ENCODE measurements around the gene ZBTB43. TPM values are rescaled to one million over a fixed set of nuclear protein-coding genes. Genes with fewer than 3 reads are reported as not detected.
"Not testable (repeated sequence)": the region's sequence is repeated elsewhere in the genome, so short reads cannot be mapped to it uniquely, and the experiment has no call there.

ZBTB43 gene
- total RNA-seq, 1 donor from 2014 or later, result 30.2 TPM

GRCh38 chr9:126777733-126778132, 27.1 kb upstream of the ZBTB43 start:
- H3K27me3 ChIP-seq (ENCODE audit: low read depth), result peaks cover 85% of the 10 kb centered on the region
- no peak for DNase-seq
- no peak overlapping the region for H3K27ac ChIP-seq (replicated peaks)
- peaks cover 9% of the 10 kb centered on the region for H3K4me1 ChIP-seq
- H3K9me3 ChIP-seq (replicated peaks), result no peaks in the 10 kb centered on the region
- intact Hi-C loops (cut with micrococcal nuclease), result no loop called here
- TF ChIP-seq CTCF (IDR thresholded peaks at IDR 0.05; ENCODE audit: borderline replicate concordance), result no peak
- no peaks in the 10 kb centered on the region for H3K36me3 ChIP-seq
- no peak overlapping the region for H3K4me3 ChIP-seq

- Histone ChIP-seq H3K27me3 (ENCODE audit: low read depth) (peaks cover 82% of the 10 kb centered on the region), H3K9me3 (replicated peaks) (no peaks in the 10 kb centered on the region), H3K27ac (replicated peaks) (no peak overlapping the region), H3K4me1 (peaks cover 11% of the 10 kb centered on the region), H3K36me3 (no peaks in the 10 kb centered on the region), H3K4me3 (no peak overlapping the region)
- TF ChIP-seq CTCF (IDR thresholded peaks at IDR 0.05; ENCODE audit: borderline replicate concordance), result no peak
- intact Hi-C loops (cut with micrococcal nuclease), result no loop called here
- no peak for DNase-seq
Observed at GRCh38 chr9:126778141-126778540, 26.7 kb upstream of the ZBTB43 start.

- intact Hi-C loops (cut with micrococcal nuclease); H3K36me3 ChIP-seq; DNase-seq: not testable (repeated sequence)
Observed at GRCh38 chr9:126778696-126779095, 26.1 kb upstream of the ZBTB43 start.

GRCh38 chr9:126781186-126782052, 23.4 kb upstream of the ZBTB43 start:
- Histone ChIP-seq H3K27ac (replicated peaks) (no peak overlapping the region), H3K4me3 (peak overlapping the region; percentile 44), H3K4me1 (peaks cover 29% of the 10 kb centered on the region), H3K36me3 (no peaks in the 10 kb centered on the region), H3K9me3 (replicated peaks) (no peaks in the 10 kb centered on the region), H3K27me3 (ENCODE audit: low read depth) (peaks cover 61% of the 10 kb centered on the region)
- TF ChIP-seq CTCF (IDR thresholded peaks at IDR 0.05; ENCODE audit: borderline replicate concordance), result peak; percentile 95
- intact Hi-C loops (cut with micrococcal nuclease), result loop anchor here (5.0 kb wide), 1 partner anchor 74 kb away; no protein-coding TSS in a partner anchor
- DNase-seq, result peak; percentile 83

More at GRCh38 chr9:126778696-126779095, 26.1 kb upstream of the ZBTB43 start:
- H3K27me3 ChIP-seq (ENCODE audit: low read depth), result peaks cover 78% of the 10 kb centered on the region
- peaks cover 16% of the 10 kb centered on the region for H3K4me1 ChIP-seq
- not testable (repeated sequence) for H3K9me3 ChIP-seq (replicated peaks); H3K4me3 ChIP-seq; H3K27ac ChIP-seq (replicated peaks)

GRCh38 chr9:126782053-126782388, 22.8 kb upstream of the ZBTB43 start:
- intact Hi-C loops (cut with micrococcal nuclease), result loop anchor here (5.0 kb wide), 1 partner anchor 75 kb away; no protein-coding TSS in a partner anchor
- Histone ChIP-seq H3K4me3 (no peak overlapping the region), H3K27ac (replicated peaks) (no peak overlapping the region), H3K9me3 (replicated peaks) (no peaks in the 10 kb centered on the region), H3K36me3 (no peaks in the 10 kb centered on the region), H3K4me1 (peaks cover 35% of the 10 kb centered on the region), H3K27me3 (ENCODE audit: low read depth) (peaks cover 55% of the 10 kb centered on the region)
- no peak for DNase-seq
- TF ChIP-seq CTCF (IDR thresholded peaks at IDR 0.05; ENCODE audit: borderline replicate concordance), result peak; percentile 5

- no peak for DNase-seq
- TF ChIP-seq CTCF (IDR thresholded peaks at IDR 0.05; ENCODE audit: borderline replicate concordance), result no peak
- H3K36me3 ChIP-seq, result no peaks in the 10 kb centered on the region
- H3K27me3 ChIP-seq (ENCODE audit: low read depth), result peaks cover 42% of the 10 kb centered on the region
- no peak overlapping the region for H3K4me3 ChIP-seq
- H3K9me3 ChIP-seq (replicated peaks), result no peaks in the 10 kb centered on the region
- peak overlapping the region; percentile 71 for H3K27ac ChIP-seq (replicated peaks)
- intact Hi-C loops (cut with micrococcal nuclease), result loop anchor here (5.0 kb wide), 1 partner anchor 77 kb away; no protein-coding TSS in a partner anchor
- H3K4me1 ChIP-seq, result peaks cover 47% of the 10 kb centered on the region
Observed at GRCh38 chr9:126783949-126784348, 20.9 kb upstream of the ZBTB43 start.

Data from left ventricle myocardium inferior (tissue), 1 donor.